Measurements from ENCODE around the gene ABHD2.
"Not testable (repeated sequence)": the region's sequence is repeated elsewhere in the genome, so short reads cannot be mapped to it uniquely, and the experiment has no call there.

ABHD2 gene

DNA sequence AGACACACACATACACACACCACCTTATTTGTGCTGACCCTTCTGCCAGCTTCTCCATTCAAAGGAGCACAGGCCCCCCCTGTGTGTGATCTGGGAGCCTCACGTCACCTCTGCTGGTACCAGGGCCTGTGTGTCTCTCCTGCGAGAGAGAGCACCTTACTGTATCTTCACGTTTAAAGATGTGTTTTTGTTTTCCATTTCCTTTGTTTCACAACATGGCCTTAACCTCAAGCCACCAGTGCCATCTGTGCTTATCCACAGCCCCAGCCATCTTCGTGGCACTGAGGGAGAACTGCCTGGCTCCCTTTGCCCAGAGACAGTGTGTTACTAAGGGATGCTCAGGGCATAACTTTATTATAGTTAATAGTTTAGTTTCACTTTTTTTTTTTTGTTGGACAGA, 52.3 kb downstream of the ABHD2 start:
- in situ Hi-C loops (cut with MboI; ENCODE audit: low sequenced_read_pairs, unreplicated experiment) = no loop called here
- DNase-seq (ENCODE audit: low spot score) = no peak
- TF ChIP-seq, protein P1, sequence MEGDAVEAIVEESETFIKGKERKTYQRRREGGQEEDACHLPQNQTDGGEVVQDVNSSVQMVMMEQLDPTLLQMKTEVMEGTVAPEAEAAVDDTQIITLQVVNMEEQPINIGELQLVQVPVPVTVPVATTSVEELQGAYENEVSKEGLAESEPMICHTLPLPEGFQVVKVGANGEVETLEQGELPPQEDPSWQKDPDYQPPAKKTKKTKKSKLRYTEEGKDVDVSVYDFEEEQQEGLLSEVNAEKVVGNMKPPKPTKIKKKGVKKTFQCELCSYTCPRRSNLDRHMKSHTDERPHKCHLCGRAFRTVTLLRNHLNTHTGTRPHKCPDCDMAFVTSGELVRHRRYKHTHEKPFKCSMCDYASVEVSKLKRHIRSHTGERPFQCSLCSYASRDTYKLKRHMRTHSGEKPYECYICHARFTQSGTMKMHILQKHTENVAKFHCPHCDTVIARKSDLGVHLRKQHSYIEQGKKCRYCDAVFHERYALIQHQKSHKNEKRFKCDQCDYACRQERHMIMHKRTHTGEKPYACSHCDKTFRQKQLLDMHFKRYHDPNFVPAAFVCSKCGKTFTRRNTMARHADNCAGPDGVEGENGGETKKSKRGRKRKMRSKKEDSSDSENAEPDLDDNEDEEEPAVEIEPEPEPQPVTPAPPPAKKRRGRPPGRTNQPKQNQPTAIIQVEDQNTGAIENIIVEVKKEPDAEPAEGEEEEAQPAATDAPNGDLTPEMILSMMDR (IDR thresholded peaks at IDR 0.05; ENCODE audit: borderline replicate concordance, control extremely low read depth, extremely low read depth, insufficient read depth, missing control alignments) = no peak

GRCh38 chr15:89141159-89141558, 52.9 kb downstream of the ABHD2 start:
- in situ Hi-C loops (cut with MboI; ENCODE audit: low sequenced_read_pairs, unreplicated experiment); DNase-seq (ENCODE audit: low spot score): not testable (repeated sequence)

DNA sequence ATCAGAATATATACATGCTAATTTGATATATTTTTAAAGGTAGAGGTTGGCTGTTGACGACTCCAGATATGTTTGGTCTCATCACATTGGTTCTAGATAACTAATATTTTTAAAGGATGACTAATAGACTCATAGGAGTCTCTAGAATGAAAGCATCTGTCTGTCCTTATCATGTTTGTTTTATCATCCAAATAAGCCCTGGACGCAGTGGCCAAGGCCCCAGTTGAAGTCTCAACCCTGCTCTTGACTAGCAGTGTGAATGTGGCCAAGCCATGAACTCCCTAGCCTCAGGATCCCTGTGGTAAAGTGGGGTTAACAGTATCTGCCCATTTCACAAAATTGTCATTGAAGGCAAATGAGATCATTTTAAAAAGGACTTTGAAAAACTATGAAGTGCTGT, 53.6 kb downstream of the ABHD2 start:
- in situ Hi-C loops (cut with MboI; ENCODE audit: low sequenced_read_pairs, unreplicated experiment) = no loop called here
- DNase-seq (ENCODE audit: low spot score) = no peak

GRCh38 chr15:89142423-89142822, 54.2 kb downstream of the ABHD2 start:
- in situ Hi-C loops (cut with MboI; ENCODE audit: low sequenced_read_pairs, unreplicated experiment) = no loop called here
- TF ChIP-seq, protein P1 (IDR thresholded peaks at IDR 0.05; ENCODE audit: borderline replicate concordance, control extremely low read depth, extremely low read depth, insufficient read depth, missing control alignments) = no peak
- DNase-seq (ENCODE audit: low spot score) = no peak

More for the DNA sequence above, 53.6 kb downstream of the ABHD2 start:
- TF ChIP-seq, protein P1 (IDR thresholded peaks at IDR 0.05; ENCODE audit: borderline replicate concordance, control extremely low read depth, extremely low read depth, insufficient read depth, missing control alignments) = no peak

- TF ChIP-seq, protein P1 (IDR thresholded peaks at IDR 0.05; ENCODE audit: borderline replicate concordance, control extremely low read depth, extremely low read depth, insufficient read depth, missing control alignments) = no peak
- in situ Hi-C loops (cut with MboI; ENCODE audit: low sequenced_read_pairs, unreplicated experiment) = no loop called here
- DNase-seq (ENCODE audit: low spot score) = no peak
Measured at GRCh38 chr15:89143503-89144162, 55.4 kb downstream of the ABHD2 start.

- no peak for DNase-seq (ENCODE audit: low spot score)
- in situ Hi-C loops (cut with MboI; ENCODE audit: low sequenced_read_pairs, unreplicated experiment) = no loop called here
- TF ChIP-seq, protein P1 (IDR thresholded peaks at IDR 0.05; ENCODE audit: borderline replicate concordance, control extremely low read depth, extremely low read depth, insufficient read depth, missing control alignments) = no peak
Measured at GRCh38 chr15:89144491-89144890, 56.2 kb downstream of the ABHD2 start.

- TF ChIP-seq, protein P1 (IDR thresholded peaks at IDR 0.05; ENCODE audit: borderline replicate concordance, control extremely low read depth, extremely low read depth, insufficient read depth, missing control alignments) = no peak
- in situ Hi-C loops (cut with MboI; ENCODE audit: low sequenced_read_pairs, unreplicated experiment) = no loop called here
- DNase-seq (ENCODE audit: low spot score) = no peak
Measured at GRCh38 chr15:89146366-89146765, 58.1 kb downstream of the ABHD2 start.

All from GM13976 (cell line).